ENCODE data around the gene BAMBI. TPM values are rescaled to one million over a fixed set of nuclear protein-coding genes. Genes with fewer than 3 reads are reported as not detected.

Gene BAMBI
- total RNA-seq (ENCODE audit: low replicate concordance): 13.1 and 19.4 TPM in 2 replicates

GRCh38 chr10:28676968-28677887 is at the start of gene BAMBI:
Gene BAMBI (plus strand): TSS chr10:28677521. CDS start chr10:28677898, 377 bp downstream.

Other genes starting within 250 kb of the BAMBI start
- 32.8 and 37.2 TPM in 2 replicates for gene WAC, start 144.4 kb upstream of the BAMBI start, total RNA-seq (ENCODE audit: low replicate concordance)